SJCRH30 (cell line): Measurements from ENCODE around the gene ADM5. TPM values are rescaled to one million over a fixed set of nuclear protein-coding genes. Genes with fewer than 3 reads are reported as not detected.
"Not testable (repeated sequence)": the region's sequence is repeated elsewhere in the genome, so short reads cannot be mapped to it uniquely, and the experiment has no call there.

ENCODE experiments used
- DNase-seq, 2 experiments: peaks; one replicate each; pipeline ENCODE4 v3.0.0-alpha.2; 2015 to 2020
- H3K27ac ChIP-seq: fragments of 250-450 bp; sonication (Bioruptor Pico); 2 replicates; pipeline ENCODE4 v1.5.1; 2020; ENCODE audit warnings: mild to moderate bottlenecking, moderate library complexity
- H3K27me3 ChIP-seq: fragments of 250-450 bp; sonication (Bioruptor Pico); 2 replicates; pipeline ENCODE4 v1.5.1; 2020; ENCODE audit warnings: mild to moderate bottlenecking, moderate library complexity
- H3K36me3 ChIP-seq: fragments of 250-450 bp; sonication (Bioruptor Pico); 2 replicates; pipeline ENCODE4 v1.5.1; 2020; ENCODE audit warnings: mild to moderate bottlenecking, moderate library complexity
- H3K4me1 ChIP-seq: fragments of 250-450 bp; sonication (Bioruptor Pico); 2 replicates; pipeline ENCODE4 v1.5.1; 2020; ENCODE audit warnings: mild to moderate bottlenecking, moderate library complexity
- H3K4me3 ChIP-seq: fragments of 250-450 bp; sonication (Bioruptor Pico); 2 replicates; pipeline ENCODE4 v1.5.1; 2020; ENCODE audit warnings: mild to moderate bottlenecking, moderate library complexity
- H3K9me3 ChIP-seq: fragments of 250-450 bp; sonication (Bioruptor Pico); replicated peaks from 2 replicates; pipeline ENCODE4 v1.5.1; 2020; ENCODE audit warnings: mild to moderate bottlenecking, moderate library complexity
- total RNA-seq: library from RNA; depleted of rRNA; stranded (reverse); fragments of >200 nt; shearing (Covaris generic); gene quantifications from 2 replicates; pipeline ENCODE4 v1.2.3, GENCODE V29; 2014

Gene ADM5
- total RNA-seq, 1 experiment from 2014 or later, result 7.7 TPM

DNA sequence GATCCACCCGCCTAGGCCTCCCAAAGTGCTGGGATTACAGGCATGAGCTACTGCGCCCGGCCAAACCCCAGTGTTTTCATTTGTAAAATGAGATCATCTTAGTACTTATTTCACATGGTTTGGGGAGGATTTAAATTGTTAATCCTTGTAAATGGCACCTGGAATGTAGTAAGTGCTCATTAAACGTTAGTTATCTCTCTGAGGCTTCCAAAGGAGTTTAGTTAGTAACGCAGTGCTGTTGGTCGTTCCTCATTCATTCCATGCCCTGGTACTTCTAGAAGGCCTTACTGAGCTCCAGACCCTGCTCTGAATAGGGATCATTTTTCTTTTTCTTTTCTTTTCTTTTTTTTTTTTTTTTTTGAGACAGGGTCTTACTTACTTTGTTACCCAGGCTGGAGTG is 6.7 kb downstream of the ADM5 start:
- H3K27ac ChIP-seq, result no peak overlapping the region
- H3K4me1 ChIP-seq, result no peaks in the 10 kb centered on the region

GRCh38 chr19:49696865-49697264 is 7.5 kb downstream of the ADM5 start:
- DNase-seq, result no peak
- Histone ChIP-seq H3K4me3 (no peak overlapping the region), H3K4me1 (no peaks in the 10 kb centered on the region), H3K27me3 (no peaks in the 10 kb centered on the region), H3K36me3 (no peaks in the 10 kb centered on the region), H3K9me3 (no peaks in the 10 kb centered on the region), H3K27ac (no peak overlapping the region)

More for the DNA sequence above, 6.7 kb downstream of the ADM5 start:
- Histone ChIP-seq H3K36me3 (no peaks in the 10 kb centered on the region), H3K27me3 (no peaks in the 10 kb centered on the region), H3K4me3 (no peak overlapping the region), H3K9me3 (no peaks in the 10 kb centered on the region)
- DNase-seq, result no peak

- DNase-seq, result no peak
- Histone ChIP-seq H3K27me3 (no peaks in the 10 kb centered on the region), H3K4me1 (no peaks in the 10 kb centered on the region), H3K4me3 (no peak overlapping the region), H3K27ac (no peak overlapping the region), H3K36me3 (no peaks in the 10 kb centered on the region), H3K9me3 (no peaks in the 10 kb centered on the region)
Observed at GRCh38 chr19:49699364-49699763, 10.0 kb downstream of the ADM5 start.

GRCh38 chr19:49700563-49700962 is 11.2 kb downstream of the ADM5 start:
- Histone ChIP-seq H3K36me3 (no peaks in the 10 kb centered on the region), H3K27ac (no peak overlapping the region), H3K9me3 (no peaks in the 10 kb centered on the region), H3K4me3 (no peak overlapping the region), H3K27me3 (no peaks in the 10 kb centered on the region), H3K4me1 (no peaks in the 10 kb centered on the region)
- no peak for DNase-seq

- no peaks in the 10 kb centered on the region for H3K9me3 ChIP-seq
- H3K4me1 ChIP-seq, result no peaks in the 10 kb centered on the region
- H3K36me3 ChIP-seq, result no peaks in the 10 kb centered on the region; the same call in 1 of the 2 replicates
- H3K27me3 ChIP-seq, result no peaks in the 10 kb centered on the region
- H3K27ac ChIP-seq, result no peak overlapping the region
- no peak overlapping the region for H3K4me3 ChIP-seq
- DNase-seq, result no peak
Observed at GRCh38 chr19:49701271-49701786, 11.9 kb downstream of the ADM5 start.

- Histone ChIP-seq H3K9me3 (no peaks in the 10 kb centered on the region), H3K27me3 (no peaks in the 10 kb centered on the region), H3K36me3 (no peaks in the 10 kb centered on the region; the same call in 1 of the 2 replicates), H3K4me1 (no peaks in the 10 kb centered on the region), H3K27ac (no peak overlapping the region), H3K4me3 (no peak overlapping the region)
- no peak for DNase-seq
Observed at GRCh38 chr19:49704888-49705642, 15.7 kb downstream of the ADM5 start.

GRCh38 chr19:49705919-49706318 is 16.5 kb downstream of the ADM5 start:
- no peak for DNase-seq
- no peak overlapping the region for H3K4me3 ChIP-seq
- H3K27ac ChIP-seq, result no peak overlapping the region
- H3K4me1 ChIP-seq, result no peaks in the 10 kb centered on the region
- no peaks in the 10 kb centered on the region; the same call in 1 of the 2 replicates for H3K36me3 ChIP-seq
- H3K27me3 ChIP-seq, result no peaks in the 10 kb centered on the region
- no peaks in the 10 kb centered on the region for H3K9me3 ChIP-seq

DNA sequence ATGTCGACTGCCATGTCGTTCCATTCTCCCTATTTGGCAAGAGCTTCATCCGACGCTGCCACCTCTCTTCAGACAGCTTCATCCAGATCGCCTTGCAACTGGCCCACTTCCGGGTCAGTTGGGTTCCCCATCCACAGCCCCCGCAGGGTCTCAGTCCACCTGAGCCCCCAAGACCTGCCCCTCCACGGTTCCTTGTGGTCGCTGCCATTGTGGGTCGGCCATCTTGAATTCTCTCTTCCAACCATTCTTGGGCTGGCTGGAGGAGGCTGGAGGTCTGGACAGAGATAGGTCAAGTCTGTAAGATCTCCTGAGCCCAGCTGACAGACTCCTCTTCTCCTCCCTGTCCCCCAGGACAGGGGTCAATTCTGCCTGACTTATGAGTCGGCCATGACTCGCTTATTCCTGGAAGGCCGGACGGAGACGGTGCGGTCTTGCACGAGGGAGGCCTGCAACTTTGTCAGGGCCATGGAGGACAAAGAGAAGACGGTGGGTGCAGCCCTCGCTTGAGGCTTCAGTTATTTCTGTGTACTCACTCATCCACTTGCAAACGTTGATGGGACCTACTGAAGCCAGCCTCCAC is 21.1 kb downstream of the ADM5 start:
- Histone ChIP-seq H3K36me3 (no peaks in the 10 kb centered on the region; the same call in 1 of the 2 replicates), H3K9me3 (no peaks in the 10 kb centered on the region), H3K27me3 (no peaks in the 10 kb centered on the region), H3K27ac (no peak overlapping the region), H3K4me1 (peaks cover 9% of the 10 kb centered on the region), H3K4me3 (no peak overlapping the region)
- DNase-seq, result no peak

DNA sequence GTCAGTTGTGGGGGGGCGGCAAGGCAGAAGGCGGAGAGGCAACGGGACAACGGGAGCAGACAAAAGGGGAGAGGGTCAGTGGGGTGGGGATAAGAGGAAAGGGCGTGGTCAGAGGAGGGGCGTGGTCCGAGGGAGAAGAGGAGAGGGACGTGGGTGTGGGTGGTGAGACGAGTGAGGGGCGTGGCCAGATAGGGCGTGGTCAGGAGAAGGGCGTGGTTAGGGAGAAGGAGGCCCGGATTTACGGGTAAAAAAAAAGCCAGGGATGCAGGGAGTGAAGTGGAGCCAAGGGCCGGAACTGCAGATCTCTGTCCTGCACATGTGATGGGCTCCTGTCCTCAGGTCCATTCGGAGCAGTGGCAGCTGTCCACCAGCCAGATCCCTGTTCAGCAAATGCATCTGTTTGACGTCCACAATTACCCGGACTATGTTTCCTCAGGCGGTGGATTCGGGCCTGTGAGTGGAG is 23.0 kb downstream of the ADM5 start:
- Histone ChIP-seq H3K4me3 (peak overlapping the region; percentile 37), H3K36me3 (no peaks in the 10 kb centered on the region), H3K9me3 (no peaks in the 10 kb centered on the region), H3K27ac (peak overlapping the region; percentile 69), H3K27me3 (no peaks in the 10 kb centered on the region), H3K4me1 (peaks cover 9% of the 10 kb centered on the region)
- peak; percentile 96 to 97 for DNase-seq

GRCh38 chr19:49713236-49713845 is 23.9 kb downstream of the ADM5 start:
- Histone ChIP-seq H3K36me3 (no peaks in the 10 kb centered on the region), H3K4me1 (peaks cover 9% of the 10 kb centered on the region), H3K27ac (peak overlapping the region; percentile 69), H3K4me3 (peak overlapping the region; percentile 37; the same call in 1 of the 2 replicates), H3K9me3 (no peaks in the 10 kb centered on the region), H3K27me3 (no peaks in the 10 kb centered on the region)
- DNase-seq, result peak; percentile 67 to 75

GRCh38 chr19:49716154-49716553 is 26.8 kb downstream of the ADM5 start:
- Histone ChIP-seq H3K36me3 (no peaks in the 10 kb centered on the region), H3K27ac (no peak overlapping the region), H3K9me3 (no peaks in the 10 kb centered on the region), H3K4me1 (peaks cover 9% of the 10 kb centered on the region), H3K4me3 (no peak overlapping the region), H3K27me3 (no peaks in the 10 kb centered on the region)
- DNase-seq, result no peak

GRCh38 chr19:49718511-49718910 is 29.1 kb downstream of the ADM5 start:
- DNase-seq, result no peak
- no peaks in the 10 kb centered on the region for H3K36me3 ChIP-seq
- no peaks in the 10 kb centered on the region for H3K9me3 ChIP-seq
- no peaks in the 10 kb centered on the region for H3K27me3 ChIP-seq
- H3K4me1 ChIP-seq, result peaks cover 5% of the 10 kb centered on the region
- H3K27ac ChIP-seq, result no peak overlapping the region
- no peak overlapping the region for H3K4me3 ChIP-seq

DNA sequence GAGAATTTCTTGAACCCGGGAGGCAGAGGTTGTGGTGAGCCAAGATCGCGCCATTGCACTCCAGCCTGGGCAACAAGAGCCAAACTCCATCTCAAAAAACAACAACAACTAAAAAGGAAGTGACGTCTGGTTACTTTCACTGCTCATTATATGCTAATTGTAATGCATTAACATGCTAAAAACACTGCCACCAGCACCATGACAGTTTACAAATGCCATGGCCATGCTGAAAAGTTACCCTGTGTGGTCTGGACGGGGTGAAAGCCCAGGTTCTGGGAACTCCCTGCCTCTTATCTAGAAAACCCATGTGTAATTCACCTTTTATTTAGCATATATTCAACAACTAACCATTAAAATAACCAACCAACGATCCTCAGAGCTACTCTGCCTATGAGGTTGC is 29.6 kb downstream of the ADM5 start:
- H3K36me3 ChIP-seq, result no peaks in the 10 kb centered on the region
- peaks cover under 1% of the 10 kb centered on the region for H3K4me1 ChIP-seq
- no peak overlapping the region for H3K27ac ChIP-seq
- H3K9me3 ChIP-seq, result no peaks in the 10 kb centered on the region
- H3K27me3 ChIP-seq, result no peaks in the 10 kb centered on the region
- no peak for DNase-seq
- no peak overlapping the region for H3K4me3 ChIP-seq

DNA sequence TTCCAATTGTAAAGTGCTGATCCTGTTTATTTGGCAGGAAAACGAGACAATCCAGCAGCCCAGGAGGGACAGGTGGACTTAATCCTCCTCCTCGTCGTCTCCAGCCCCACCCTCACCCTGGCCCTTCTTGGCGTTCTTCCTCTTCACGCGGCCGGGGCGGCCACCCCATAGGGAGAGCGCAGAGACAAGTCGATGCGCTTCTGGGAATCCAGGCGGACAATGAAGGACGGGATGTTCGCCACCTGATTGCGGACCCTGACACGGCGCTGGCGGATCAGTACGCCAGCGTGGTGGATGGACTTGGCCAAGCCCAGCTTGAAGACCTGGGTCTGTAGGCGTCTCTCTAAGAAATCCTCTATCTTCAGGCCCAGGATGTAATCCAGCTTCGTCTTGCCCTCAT is 30.0 kb downstream of the ADM5 start:
- DNase-seq, H3K4me1 ChIP-seq, H3K36me3 ChIP-seq, H3K4me3 ChIP-seq, H3K27me3 ChIP-seq, H3K27ac ChIP-seq, H3K9me3 ChIP-seq: not testable (repeated sequence)
